Mucosa of gallbladder (tissue), 1 donor: ENCODE results near the gene SPPL3. TPM values are rescaled to one million over a fixed set of nuclear protein-coding genes. Genes with fewer than 3 reads are reported as not detected.

Experiments used
- DNase-seq: peaks from one replicate; pipeline ENCODE4 v3.0.0-alpha.2; 2020; ENCODE audit warnings: low spot score
- total RNA-seq: library from RNA; stranded (reverse); gene quantifications from one replicate; pipeline ENCODE4 v1.2.1, GENCODE V29; 2021
- donor health status: DM: no; HTN: no; CAD: no.

SPPL3 gene
- total RNA-seq, 1 donor from 2014 or later = 50.7 TPM

GRCh38 chr12:120874547-120875245 is 29.5 kb downstream of the SPPL3 start:
- no peak for DNase-seq

GRCh38 chr12:120873226-120873625 is 30.9 kb downstream of the SPPL3 start:
- no peak for DNase-seq

GRCh38 chr12:120872487-120872886 is 31.7 kb downstream of the SPPL3 start:
- no peak for DNase-seq

GRCh38 chr12:120870415-120870814 is 33.7 kb downstream of the SPPL3 start:
- no peak for DNase-seq

GRCh38 chr12:120869376-120869775 is 34.8 kb downstream of the SPPL3 start:
- DNase-seq = no peak

- no peak for DNase-seq
Measured at GRCh38 chr12:120866108-120866507, 38.0 kb downstream of the SPPL3 start.

- DNase-seq = no peak
Measured at GRCh38 chr12:120865098-120865497, 39.1 kb downstream of the SPPL3 start.

GRCh38 chr12:120862664-120863063 is 41.5 kb downstream of the SPPL3 start:
- no peak for DNase-seq

- DNase-seq = no peak
Measured at GRCh38 chr12:120861074-120861795, 42.9 kb downstream of the SPPL3 start.

- no peak for DNase-seq
Measured at GRCh38 chr12:120858306-120859088, 45.7 kb downstream of the SPPL3 start.

GRCh38 chr12:120856980-120857379 is 47.2 kb downstream of the SPPL3 start:
- DNase-seq = no peak

GRCh38 chr12:120855823-120856588 is 48.2 kb downstream of the SPPL3 start:
- DNase-seq = no peak

GRCh38 chr12:120854804-120855203 is 49.4 kb downstream of the SPPL3 start:
- no peak for DNase-seq

- no peak for DNase-seq
Measured at GRCh38 chr12:120853188-120853587, 51.0 kb downstream of the SPPL3 start.

GRCh38 chr12:120851944-120852343 is 52.2 kb downstream of the SPPL3 start:
- no peak for DNase-seq

GRCh38 chr12:120851444-120851843 is 52.7 kb downstream of the SPPL3 start:
- DNase-seq = no peak

GRCh38 chr12:120849765-120850164 is 54.4 kb downstream of the SPPL3 start:
- no peak for DNase-seq

GRCh38 chr12:120847814-120848213 is 56.3 kb downstream of the SPPL3 start:
- DNase-seq = no peak

GRCh38 chr12:120847392-120847791 is 56.8 kb downstream of the SPPL3 start:
- no peak for DNase-seq

- no peak for DNase-seq
Measured at GRCh38 chr12:120846721-120847120, 57.4 kb downstream of the SPPL3 start.

- no peak for DNase-seq
Measured at GRCh38 chr12:120845696-120846095, 58.5 kb downstream of the SPPL3 start.
